ENCODE results near the gene AVPR1B.
A peak's percentile ranks its signal among the peaks of the same experiment; 100 is the strongest.

AVPR1B gene, protein sequence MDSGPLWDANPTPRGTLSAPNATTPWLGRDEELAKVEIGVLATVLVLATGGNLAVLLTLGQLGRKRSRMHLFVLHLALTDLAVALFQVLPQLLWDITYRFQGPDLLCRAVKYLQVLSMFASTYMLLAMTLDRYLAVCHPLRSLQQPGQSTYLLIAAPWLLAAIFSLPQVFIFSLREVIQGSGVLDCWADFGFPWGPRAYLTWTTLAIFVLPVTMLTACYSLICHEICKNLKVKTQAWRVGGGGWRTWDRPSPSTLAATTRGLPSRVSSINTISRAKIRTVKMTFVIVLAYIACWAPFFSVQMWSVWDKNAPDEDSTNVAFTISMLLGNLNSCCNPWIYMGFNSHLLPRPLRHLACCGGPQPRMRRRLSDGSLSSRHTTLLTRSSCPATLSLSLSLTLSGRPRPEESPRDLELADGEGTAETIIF

GRCh38 chr1:206117151-206117948 lies at the start of gene AVPR1B:
TSS of gene AVPR1B (minus strand) at chr1:206117388. CDS start at chr1:206116890, 498 bp downstream.
- DNase-seq (ENCODE audit: low read depth): no peak
- H3K4me3 ChIP-seq (ENCODE audit: low read depth, low read length): peak within 1 kb of the TSS; percentile 37

DNA sequence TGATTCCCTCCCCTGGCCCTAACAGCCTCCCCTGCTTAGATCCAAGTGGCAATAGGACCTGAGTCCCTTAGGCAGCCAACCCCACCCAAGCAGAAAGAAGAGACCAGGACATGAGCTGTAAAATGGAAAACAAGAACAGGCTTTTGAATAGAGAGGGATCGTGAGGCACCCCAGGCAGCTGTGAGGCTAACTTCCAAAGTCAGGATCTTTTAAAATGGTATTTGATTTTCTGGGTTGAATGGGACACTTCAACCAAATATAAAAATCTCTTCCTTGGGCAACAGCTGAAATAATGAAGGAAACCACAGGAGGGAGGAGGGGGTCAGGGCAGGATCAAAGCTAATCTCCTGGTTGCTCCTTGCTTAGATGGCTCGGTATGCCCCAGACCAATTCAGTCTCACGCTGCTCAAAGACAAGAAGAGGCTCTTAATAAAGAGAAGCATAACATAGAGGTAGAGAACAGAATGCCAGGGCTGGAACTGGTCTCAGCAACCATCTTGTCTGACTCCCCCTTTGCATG lies 28.6 kb upstream of the AVPR1B start:
- no peak for DNase-seq (ENCODE audit: low read depth)
- no peak overlapping the region for H3K4me3 ChIP-seq (ENCODE audit: low read depth, low read length)

DNA sequence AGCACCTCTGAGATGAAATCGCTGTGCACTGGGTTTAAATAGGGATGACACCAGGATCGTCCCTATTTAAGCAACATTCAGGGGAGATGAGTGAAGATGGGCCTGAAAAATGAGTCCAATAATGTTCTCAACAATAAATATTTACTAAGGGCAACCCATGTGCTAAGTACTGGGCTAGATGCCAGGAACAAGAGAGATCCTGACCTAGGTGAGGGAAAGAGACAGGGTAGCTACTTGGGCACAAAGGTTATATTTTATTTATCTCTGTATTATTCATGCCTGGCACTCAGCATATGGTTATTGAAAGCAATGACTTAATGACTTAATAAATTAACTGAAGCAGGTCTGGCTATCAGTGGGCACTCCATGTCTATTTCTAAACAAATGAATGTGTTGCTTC lies 27.4 kb upstream of the AVPR1B start:
- no peak overlapping the region for H3K4me3 ChIP-seq (ENCODE audit: low read depth, low read length)
- no peak for DNase-seq (ENCODE audit: low read depth)

GRCh38 chr1:206143537-206144172 lies 26.5 kb upstream of the AVPR1B start:
- no peak for DNase-seq (ENCODE audit: low read depth)
- H3K4me3 ChIP-seq (ENCODE audit: low read depth, low read length): no peak overlapping the region

DNA sequence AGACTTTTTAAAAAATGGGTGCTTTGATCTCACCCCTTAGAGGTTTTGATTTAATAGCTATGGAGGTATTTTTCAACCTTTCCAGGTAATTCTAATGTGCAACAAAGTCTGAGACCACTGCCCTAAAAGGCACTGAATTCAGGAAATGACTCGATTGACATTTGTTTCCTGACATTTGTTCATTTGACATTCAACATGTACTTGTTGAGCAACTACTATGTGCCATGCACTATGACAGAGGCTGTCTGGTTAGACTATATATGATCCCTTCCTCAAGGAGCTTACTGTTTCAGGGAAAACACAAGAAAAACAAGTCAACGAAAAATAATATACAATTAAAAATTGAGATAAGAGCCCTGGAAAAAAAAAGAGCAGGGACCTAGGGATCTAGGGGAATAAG lies 25.6 kb upstream of the AVPR1B start:
- no peak for DNase-seq (ENCODE audit: low read depth)
- no peak overlapping the region for H3K4me3 ChIP-seq (ENCODE audit: low read depth, low read length)

GRCh38 chr1:206142011-206142410 lies 24.8 kb upstream of the AVPR1B start:
- no peak for DNase-seq (ENCODE audit: low read depth)
- H3K4me3 ChIP-seq (ENCODE audit: low read depth, low read length): no peak overlapping the region

GRCh38 chr1:206136241-206136640 lies 19.1 kb upstream of the AVPR1B start:
- no peak for DNase-seq (ENCODE audit: low read depth)
- H3K4me3 ChIP-seq (ENCODE audit: low read depth, low read length): no peak overlapping the region

DNA sequence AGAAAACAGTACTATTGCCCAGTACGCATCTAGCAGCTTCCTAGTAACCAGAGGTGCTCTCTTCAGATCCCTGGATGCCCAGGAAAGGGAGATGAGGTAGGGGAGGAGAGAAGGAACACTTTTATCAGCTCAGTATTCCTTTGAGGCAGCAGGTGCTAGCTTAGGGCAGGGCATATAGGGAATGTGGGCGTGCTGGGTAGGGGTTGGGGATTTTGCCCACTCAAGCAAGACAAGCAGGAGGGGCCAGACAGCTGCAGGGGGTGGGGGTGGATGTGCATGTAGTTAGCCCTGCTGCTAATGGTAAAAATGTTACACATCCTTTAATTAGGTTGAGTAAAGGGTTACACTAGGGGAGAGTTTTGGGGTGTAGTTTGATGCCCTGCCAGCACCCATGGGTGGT lies 18.1 kb upstream of the AVPR1B start:
- DNase-seq (ENCODE audit: low read depth): no peak
- H3K4me3 ChIP-seq (ENCODE audit: low read depth, low read length): no peak overlapping the region

GRCh38 chr1:206133751-206134415 lies 16.7 kb upstream of the AVPR1B start:
- no peak for DNase-seq (ENCODE audit: low read depth)
- no peak overlapping the region for H3K4me3 ChIP-seq (ENCODE audit: low read depth, low read length)

DNA sequence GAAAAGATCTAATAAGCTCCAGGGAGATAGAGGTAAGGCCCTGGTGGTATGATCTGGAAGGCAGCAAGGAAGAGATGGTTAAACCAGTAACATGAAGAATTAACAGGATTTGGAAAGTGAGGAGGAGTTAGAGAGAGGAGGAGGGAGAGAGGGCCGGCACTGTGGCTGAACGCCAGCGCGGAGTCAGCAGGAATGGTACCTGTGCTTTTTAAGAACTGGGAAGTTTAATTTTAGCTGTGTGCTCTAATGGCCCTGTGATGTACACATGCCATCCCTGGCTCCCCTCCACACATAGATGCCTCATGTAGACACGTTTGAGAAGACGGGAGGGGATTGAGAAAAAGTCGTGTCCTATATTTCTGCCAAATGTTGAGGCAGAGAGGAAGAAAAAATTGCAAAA lies 13.8 kb upstream of the AVPR1B start:
- DNase-seq (ENCODE audit: low read depth): no peak
- no peak overlapping the region for H3K4me3 ChIP-seq (ENCODE audit: low read depth, low read length)

GRCh38 chr1:206128196-206128595 lies 11.0 kb upstream of the AVPR1B start:
- no peak overlapping the region for H3K4me3 ChIP-seq (ENCODE audit: low read depth, low read length)
- no peak for DNase-seq (ENCODE audit: low read depth)

DNA sequence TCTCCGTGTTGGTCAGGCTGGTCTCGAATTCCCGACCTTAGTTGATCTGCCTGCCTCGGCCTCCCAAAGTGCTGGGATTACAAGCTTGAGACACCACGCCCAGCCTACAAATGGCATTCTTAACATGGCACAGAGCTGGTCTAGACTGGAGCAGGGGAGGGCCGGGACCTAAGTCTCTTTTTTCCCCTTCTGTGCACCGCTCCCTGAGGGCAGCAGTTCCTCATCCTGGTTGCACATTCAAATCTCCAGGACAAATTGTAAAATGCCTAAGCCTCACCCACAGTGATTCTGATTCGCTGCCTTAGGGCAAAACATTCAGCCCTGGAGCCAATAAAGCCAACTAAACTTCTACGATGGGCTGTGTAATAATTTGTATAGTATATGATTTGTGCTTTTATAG lies 10.1 kb upstream of the AVPR1B start:
- H3K4me3 ChIP-seq (ENCODE audit: low read depth, low read length): no peak overlapping the region
- DNase-seq (ENCODE audit: low read depth): no peak

DNA sequence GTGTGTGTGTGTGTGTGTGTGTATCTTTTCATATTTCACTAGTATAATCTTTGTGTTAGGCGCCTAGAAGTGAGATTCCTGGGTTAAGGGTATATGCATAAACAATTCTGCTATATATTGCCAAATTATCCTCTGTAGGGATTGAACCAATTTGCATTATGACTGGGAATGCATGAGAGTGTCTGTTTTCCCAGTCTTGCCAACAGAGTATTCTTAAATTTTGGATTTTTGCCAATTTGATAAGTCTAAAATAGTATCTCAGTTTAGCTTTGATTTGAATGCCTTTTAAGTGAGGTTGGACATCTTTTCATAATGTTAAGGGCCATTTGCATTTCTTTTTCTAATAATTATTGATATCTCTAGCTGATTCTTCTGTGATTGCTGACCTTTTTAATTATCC lies 8.2 kb upstream of the AVPR1B start:
- no peak for DNase-seq (ENCODE audit: low read depth)
- H3K4me3 ChIP-seq (ENCODE audit: low read depth, low read length): no peak overlapping the region

GRCh38 chr1:206122686-206123085 lies 5.5 kb upstream of the AVPR1B start:
- H3K4me3 ChIP-seq (ENCODE audit: low read depth, low read length): no peak overlapping the region
- no peak for DNase-seq (ENCODE audit: low read depth)

GRCh38 chr1:206121269-206121668 lies 4.1 kb upstream of the AVPR1B start:
- DNase-seq (ENCODE audit: low read depth): no peak
- H3K4me3 ChIP-seq (ENCODE audit: low read depth, low read length): no peak overlapping the region

DNA sequence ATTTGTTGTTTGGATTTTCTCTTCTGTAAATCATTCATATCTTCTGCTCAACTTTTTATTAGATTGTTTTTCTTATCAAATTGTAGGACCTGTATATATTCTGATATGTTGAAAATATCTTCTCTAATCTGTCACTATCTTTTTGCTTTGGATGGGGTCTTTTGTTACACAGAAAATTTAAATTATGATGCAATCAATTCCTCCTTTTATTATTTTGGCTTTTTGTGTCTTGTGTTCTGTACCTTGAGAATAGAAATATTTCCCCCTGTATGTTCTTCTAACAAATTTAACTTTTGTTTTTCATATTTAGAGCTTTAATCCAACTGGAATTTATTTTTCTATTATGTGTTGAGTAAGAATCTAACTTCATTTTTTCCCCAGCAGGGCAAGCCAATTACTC lies 3.2 kb upstream of the AVPR1B start:
- no peak overlapping the region for H3K4me3 ChIP-seq (ENCODE audit: low read depth, low read length)
- no peak for DNase-seq (ENCODE audit: low read depth)

DNA sequence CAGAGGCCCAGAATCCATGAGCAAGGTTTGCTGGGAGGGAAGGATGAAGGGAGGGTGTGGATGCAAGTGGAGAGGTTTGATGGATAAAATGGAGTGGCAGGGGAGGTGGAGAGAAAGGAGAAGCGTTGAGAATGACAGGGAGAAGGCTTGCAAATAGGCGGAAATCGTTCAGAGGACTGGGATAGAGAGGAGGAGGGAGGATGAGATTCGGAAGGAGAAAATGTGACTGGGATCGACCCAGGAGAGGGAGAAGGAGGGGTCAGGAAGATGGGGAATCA lies 376 bp downstream of the AVPR1B start:
- no peak for DNase-seq (ENCODE audit: low read depth)
- peak overlapping the region; percentile 37 for H3K4me3 ChIP-seq (ENCODE audit: low read depth, low read length)

DNA sequence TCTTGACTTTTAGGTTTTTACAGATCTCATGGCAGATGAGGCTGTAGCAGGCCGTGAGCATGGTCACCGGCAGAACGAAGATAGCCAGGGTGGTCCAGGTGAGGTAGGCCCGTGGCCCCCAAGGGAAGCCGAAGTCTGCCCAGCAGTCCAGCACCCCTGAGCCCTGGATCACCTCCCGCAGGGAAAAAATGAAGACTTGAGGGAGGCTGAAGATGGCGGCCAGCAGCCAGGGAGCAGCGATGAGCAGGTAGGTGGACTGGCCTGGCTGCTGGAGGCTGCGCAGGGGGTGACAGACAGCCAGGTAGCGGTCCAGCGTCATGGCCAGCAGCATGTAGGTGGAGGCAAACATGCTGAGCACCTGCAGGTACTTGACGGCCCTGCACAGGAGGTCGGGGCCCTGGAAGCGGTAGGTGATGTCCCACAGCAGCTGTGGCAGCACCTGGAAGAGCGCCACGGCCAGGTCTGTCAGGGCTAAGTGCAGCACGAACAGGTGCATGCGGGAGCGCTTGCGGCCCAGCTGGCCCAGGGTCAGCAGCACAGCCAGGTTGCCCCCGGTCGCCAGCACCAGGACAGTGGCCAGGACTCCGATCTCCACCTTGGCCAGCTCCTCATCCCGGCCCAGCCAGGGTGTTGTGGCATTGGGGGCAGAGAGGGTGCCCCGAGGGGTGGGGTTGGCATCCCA lies 856 bp downstream of the AVPR1B start:
- H3K4me3 ChIP-seq (ENCODE audit: low read depth, low read length): no peak overlapping the region
- DNase-seq (ENCODE audit: low read depth): no peak

DNA sequence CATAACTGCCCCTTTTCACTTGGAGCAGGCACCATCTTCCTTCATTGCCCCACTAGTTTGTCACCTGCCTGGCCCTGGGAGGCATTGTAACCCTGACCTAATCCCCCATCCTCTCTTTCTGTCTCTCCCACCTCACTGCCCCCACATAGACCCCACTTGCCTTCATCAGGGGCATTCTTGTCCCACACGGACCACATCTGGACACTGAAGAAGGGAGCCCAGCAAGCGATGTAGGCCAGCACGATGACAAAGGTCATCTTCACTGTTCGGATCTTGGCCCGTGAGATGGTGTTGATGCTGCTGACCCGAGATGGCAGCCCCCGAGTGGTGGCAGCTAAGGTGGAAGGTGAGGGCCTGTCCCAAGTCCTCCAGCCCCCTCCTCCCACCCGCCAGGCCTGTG lies 1.4 kb downstream of the AVPR1B start:
- no peak for DNase-seq (ENCODE audit: low read depth)
- H3K4me3 ChIP-seq (ENCODE audit: low read depth, low read length): no peak overlapping the region
